Transverse colon (tissue), 4 donors: ENCODE data around the gene HDHD2. TPM values are rescaled to one million over a fixed set of nuclear protein-coding genes. Genes with fewer than 3 reads are reported as not detected.

Source experiments
- DNase-seq: peaks from one replicate; pipeline ENCODE4 v3.0.0-alpha.2; 2019
- H3K27ac ChIP-seq, 4 donors: fragments of 200-600 bp; sonication (generic); 2 replicates each; pipeline ENCODE4 v1.5.1; 2016 to 2018; ENCODE audit warnings: inconsistent platforms in 4 of 4
- H3K27me3 ChIP-seq: fragments of 200-600 bp; sonication (generic); 2 replicates; pipeline ENCODE4 v1.5.1; 2017; ENCODE audit warnings: inconsistent platforms
- H3K36me3 ChIP-seq, 4 donors: fragments of 200-600 bp; sonication (generic); 2 replicates each; pipeline ENCODE4 v1.5.1; 2017 to 2019; ENCODE audit warnings: inconsistent platforms in 4 of 4
- H3K4me1 ChIP-seq, 4 donors: fragments of 200-600 bp; sonication (generic); 2 replicates each; pipeline ENCODE4 v1.5.1; 2017 to 2020; ENCODE audit warnings: inconsistent platforms in 4 of 4
- H3K4me3 ChIP-seq, 4 donors: fragments of 200-600 bp; sonication (generic); 1 replicate in 1 of 4; 2 replicates in 3 of 4; pipeline versions ENCODE4 v1.5.1 to v1.6.1; 2017 to 2019; ENCODE audit warnings: inconsistent platforms in 4 of 4
- H3K9me3 ChIP-seq, 2 donors: fragments of 200-600 bp; sonication (generic); 2 replicates each; pipeline ENCODE4 v1.5.1; 2017 to 2019; ENCODE audit warnings: inconsistent platforms in 2 of 2
- EP300 ChIP-seq: sonication (generic); formaldehyde crosslinking; IDR thresholded peaks from one replicate; pipeline ENCODE4 v1.6.1; 2017; ENCODE audit warnings: antibody characterized with exemption, low read depth
- POLR2A ChIP-seq: fragments of 450-650 bp; IDR thresholded peaks from one replicate; pipeline ENCODE4 v1.6.1; 2016; ENCODE audit warnings: antibody characterized with exemption, mild to moderate bottlenecking, moderate library complexity
- POLR2AphosphoS5 ChIP-seq, 3 donors: sonication (generic); formaldehyde crosslinking; IDR thresholded peaks; one replicate each; pipeline ENCODE4 v1.6.1; 2016; ENCODE audit warnings: antibody characterized with exemption in 3 of 3
- WGBS, 2 donors: methylation state at CpG; one replicate each; pipeline ENCODE4 v1.1.5; 2018; ENCODE audit warnings: low coverage in 1 of 2; 5-methylcytosine and 5-hydroxymethylcytosine counted together
- in situ Hi-C, 4 donors: fragments of 200-750 bp; cut with MboI; loops; one replicate each; pipeline versions ENCODE4 v1.15.0 to v1.15.1; 2017; ENCODE audit warnings: low sequenced_read_pairs in 3 of 4, low pct_ligation_motif_present in 1 of 4, low pct_unique_long_range_greater_than_20kb in 1 of 4
- intact Hi-C: fragments of 100-400 bp; cut with DNase I; formaldehyde crosslinking; loops from one replicate; pipeline ENCODE4 v1.15.1; 2023; ENCODE audit warnings: low total_unique reads
- total RNA-seq, 4 donors: library from RNA; depleted of rRNA; stranded (reverse); fragments of >200 nt; gene quantifications; one replicate each; pipeline ENCODE4 v1.1.0, GENCODE V29; 2016
- TF ChIP-seq, protein P1 (sequence below), 5 experiments: fragments of 200-600 bp in 3 of 5; fragments of 450-650 bp in 2 of 5; sonication (generic) in 3 of 5; IDR thresholded peaks; 1 replicate in 2 of 5; 2 replicates in 3 of 5; pipeline ENCODE4 v1.5.1; 2016 to 2017; ENCODE audit warnings: antibody characterized with exemption in 5 of 5, inconsistent platforms in 3 of 5, mild to moderate bottlenecking in 2 of 5, moderate library complexity in 1 of 5

Gene HDHD2
- total RNA-seq, 4 donors from 2014 or later = 14.2 to 63.3 (median 30.3) TPM

DNA sequence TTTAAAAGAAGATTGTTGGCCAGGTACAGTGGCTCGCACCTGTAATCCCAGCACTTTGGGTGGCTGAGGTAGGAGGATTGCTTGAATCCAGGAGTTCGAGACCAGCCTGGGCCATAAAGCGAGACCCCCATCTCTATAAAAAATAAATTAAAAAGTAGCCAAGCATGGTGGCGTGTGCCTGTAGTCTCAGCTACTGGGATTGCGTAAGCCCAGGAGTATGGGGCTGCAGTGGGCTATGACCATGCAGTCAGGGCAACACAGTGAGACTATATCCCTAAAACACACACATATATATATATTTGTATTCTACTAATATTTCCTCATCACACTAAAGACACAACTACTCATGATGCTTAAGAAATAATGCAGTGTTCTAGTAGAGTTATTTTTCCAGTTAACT is 7.1 kb downstream of the HDHD2 start:
- intact Hi-C loops = no loop called here

DNA sequence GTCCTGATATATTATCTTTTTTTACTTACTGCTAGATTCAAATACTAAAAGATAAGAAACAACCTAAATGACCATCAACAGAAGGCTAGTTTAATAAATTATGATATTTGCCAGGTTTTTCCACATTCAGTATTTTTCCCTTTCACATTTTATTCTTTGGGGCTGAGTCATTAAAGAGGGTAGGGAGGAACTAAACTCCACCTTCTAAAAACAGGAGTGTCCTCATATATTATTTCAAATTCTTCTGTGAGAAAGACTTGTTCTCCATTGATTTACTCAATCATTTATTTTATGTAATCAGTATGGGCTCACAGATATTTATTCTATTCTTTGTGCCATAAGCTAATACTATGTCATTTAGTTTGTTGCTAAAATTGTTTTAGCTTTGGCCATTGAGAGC is 9.0 kb downstream of the HDHD2 start:
- in situ Hi-C loops = no loop called here
- no peaks in the 10 kb centered on the region for H3K9me3 ChIP-seq
- no peak overlapping the region for H3K4me3 ChIP-seq
- H3K27me3 ChIP-seq = no peaks in the 10 kb centered on the region
- no peaks in the 10 kb centered on the region for H3K4me1 ChIP-seq
- no peak for DNase-seq
- intact Hi-C loops = no loop called here
- no peak overlapping the region for H3K27ac ChIP-seq
- TF ChIP-seq POLR2AphosphoS5 (IDR thresholded peaks at IDR 0.05) = no peak
- no peak for TF ChIP-seq EP300
- TF ChIP-seq, protein P1, sequence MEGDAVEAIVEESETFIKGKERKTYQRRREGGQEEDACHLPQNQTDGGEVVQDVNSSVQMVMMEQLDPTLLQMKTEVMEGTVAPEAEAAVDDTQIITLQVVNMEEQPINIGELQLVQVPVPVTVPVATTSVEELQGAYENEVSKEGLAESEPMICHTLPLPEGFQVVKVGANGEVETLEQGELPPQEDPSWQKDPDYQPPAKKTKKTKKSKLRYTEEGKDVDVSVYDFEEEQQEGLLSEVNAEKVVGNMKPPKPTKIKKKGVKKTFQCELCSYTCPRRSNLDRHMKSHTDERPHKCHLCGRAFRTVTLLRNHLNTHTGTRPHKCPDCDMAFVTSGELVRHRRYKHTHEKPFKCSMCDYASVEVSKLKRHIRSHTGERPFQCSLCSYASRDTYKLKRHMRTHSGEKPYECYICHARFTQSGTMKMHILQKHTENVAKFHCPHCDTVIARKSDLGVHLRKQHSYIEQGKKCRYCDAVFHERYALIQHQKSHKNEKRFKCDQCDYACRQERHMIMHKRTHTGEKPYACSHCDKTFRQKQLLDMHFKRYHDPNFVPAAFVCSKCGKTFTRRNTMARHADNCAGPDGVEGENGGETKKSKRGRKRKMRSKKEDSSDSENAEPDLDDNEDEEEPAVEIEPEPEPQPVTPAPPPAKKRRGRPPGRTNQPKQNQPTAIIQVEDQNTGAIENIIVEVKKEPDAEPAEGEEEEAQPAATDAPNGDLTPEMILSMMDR (IDR thresholded peaks at IDR 0.05) = no peak
- TF ChIP-seq POLR2A = no peak
- peaks cover 0 to under 1% (median 0%) of the 10 kb centered on the region in 4 donors for H3K36me3 ChIP-seq

More for the DNA sequence above, 7.1 kb downstream of the HDHD2 start:
- Histone ChIP-seq H3K27me3 (no peaks in the 10 kb centered on the region), H3K36me3 (no peaks in the 10 kb centered on the region), H3K4me3 (no peak overlapping the region), H3K4me1 (no peaks in the 10 kb centered on the region), H3K27ac (no peak overlapping the region), H3K9me3 (no peaks in the 10 kb centered on the region)
- DNase-seq = no peak
- WGBS, 2 donors = 96% methylated on average over 5 of the region's 5 CpGs; no CpG with 5 or more reads in 1 of the 2 donors
- in situ Hi-C loops = no loop called here
- TF ChIP-seq, protein P1 (IDR thresholded peaks at IDR 0.05) = no peak
- TF ChIP-seq POLR2AphosphoS5 (IDR thresholded peaks at IDR 0.05) = no peak

DNA sequence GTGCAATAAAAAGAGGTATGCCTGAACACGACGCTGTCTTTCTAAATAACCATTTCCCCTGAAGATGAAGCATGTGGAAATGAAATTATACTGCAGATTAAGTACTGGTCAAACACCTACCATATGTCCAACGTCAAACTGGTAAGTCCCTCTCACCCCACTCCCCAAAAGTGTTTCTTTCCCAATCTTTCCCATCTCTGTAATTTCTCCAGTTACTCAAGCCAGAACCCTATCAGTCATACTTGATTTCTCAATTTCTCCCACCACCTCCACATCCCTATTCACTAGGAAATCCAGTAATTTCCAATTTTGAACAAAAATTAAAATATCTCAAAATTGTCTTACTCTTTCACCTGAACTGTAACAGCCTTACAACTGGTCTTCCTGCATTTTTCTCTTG is 29.2 kb downstream of the HDHD2 start:
- TF ChIP-seq EP300 (no peak), POLR2AphosphoS5 (IDR thresholded peaks at IDR 0.05) (no peak), POLR2A (no peak)
- TF ChIP-seq, protein P1 (IDR thresholded peaks at IDR 0.05) = no peak

DNA sequence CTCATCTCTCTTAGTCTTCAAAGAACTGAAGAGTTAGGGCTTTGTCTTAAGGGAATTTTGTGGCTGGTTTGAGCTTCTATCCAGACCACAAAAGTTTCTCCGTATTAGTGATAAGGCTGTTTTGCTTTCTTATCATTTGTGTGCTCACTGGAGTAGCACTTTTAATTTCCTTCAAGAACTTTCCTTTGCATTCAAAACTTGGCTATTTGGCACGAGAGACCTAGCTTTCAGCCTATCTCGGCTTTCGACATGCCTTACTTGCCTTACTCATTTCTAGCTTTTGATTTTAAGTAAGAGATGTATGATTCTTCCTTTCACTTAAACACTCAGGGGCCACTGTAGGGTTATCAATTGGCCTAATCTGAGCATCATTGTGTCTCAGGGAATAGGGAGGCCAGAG is 29.9 kb downstream of the HDHD2 start:
- peaks cover 0 to 7% (median 2%) of the 10 kb centered on the region in 4 donors for H3K36me3 ChIP-seq
- no peak overlapping the region for H3K4me3 ChIP-seq
- intact Hi-C loops = no loop called here
- H3K27ac ChIP-seq = no peak overlapping the region
- no peaks in the 10 kb centered on the region for H3K9me3 ChIP-seq
- no peak for DNase-seq
- TF ChIP-seq POLR2AphosphoS5 (IDR thresholded peaks at IDR 0.05) (no peak), EP300 (no peak), POLR2A (no peak)
- TF ChIP-seq, protein P1 (IDR thresholded peaks at IDR 0.05) = no peak
- 77 to 85% methylated on average over 2 to 4 of the region's 4 CpGs for WGBS, 2 donors
- in situ Hi-C loops = no loop called here
- H3K4me1 ChIP-seq = no peaks in the 10 kb centered on the region
- no peaks in the 10 kb centered on the region for H3K27me3 ChIP-seq

More for the DNA sequence above, 29.2 kb downstream of the HDHD2 start:
- Histone ChIP-seq H3K4me1 (no peaks in the 10 kb centered on the region), H3K27me3 (no peaks in the 10 kb centered on the region), H3K4me3 (no peak overlapping the region), H3K27ac (no peak overlapping the region), H3K9me3 (no peaks in the 10 kb centered on the region), H3K36me3 (peaks cover 0 to 4% (median 2%) of the 10 kb centered on the region in 4 donors)
- DNase-seq = no peak
- intact Hi-C loops = no loop called here
- in situ Hi-C loops = no loop called here
- WGBS, 2 donors = 87 to 100% methylated on average over 3 of the region's 3 CpGs
